HUES64 (cell line): ENCODE results near the gene CALD1.

Source experiments
- H3K27ac ChIP-seq: 2 replicates; pipeline ENCODE4 v1.7.0; 2013; ENCODE audit warnings: low read depth, low read length, inconsistent platforms
- H3K27me3 ChIP-seq: 2 replicates; pipeline ENCODE4 v1.6.1; 2013; ENCODE audit warnings: mild to moderate bottlenecking, low read length; ENCODE audit not compliant: insufficient read depth
- H3K36me3 ChIP-seq: 2 replicates; pipeline ENCODE4 v1.6.1; 2013; ENCODE audit warnings: mild to moderate bottlenecking, low read length; ENCODE audit not compliant: insufficient read depth
- H3K4me1 ChIP-seq: 2 replicates; pipeline ENCODE4 v1.6.1; 2013; ENCODE audit warnings: mild to moderate bottlenecking, low read length, moderate library complexity; ENCODE audit not compliant: insufficient read depth
- H3K4me3 ChIP-seq: 2 replicates; pipeline ENCODE4 v1.5.1; 2013; ENCODE audit warnings: mild to moderate bottlenecking, low read length, moderate library complexity
- H3K9ac ChIP-seq: 2 replicates; pipeline ENCODE4 v1.6.1; 2013; ENCODE audit warnings: mild to moderate bottlenecking, low read depth, low read length
- H3K9me3 ChIP-seq: 2 replicates; pipeline ENCODE4 v1.6.1; 2013; ENCODE audit warnings: low read depth, low read length; ENCODE audit not compliant: insufficient read depth
- WGBS: fragments of 150-250, 120-280 bp; methylation state at CpG from one replicate; pipeline ENCODE4 v1.1.7; 2013; ENCODE audit warnings: missing lambda C conversion rate; 5-methylcytosine and 5-hydroxymethylcytosine counted together

The CALD1 gene

GRCh38 chr7:134991469-134992339 is 212.3 kb downstream of the CALD1 start:
- peaks cover 12% of the 10 kb centered on the region; the same call in 1 of the 2 replicates for H3K4me1 ChIP-seq
- H3K9ac ChIP-seq, result no peak overlapping the region
- no peak overlapping the region for H3K4me3 ChIP-seq
- no peaks in the 10 kb centered on the region for H3K9me3 ChIP-seq
- H3K27me3 ChIP-seq, result no peaks in the 10 kb centered on the region
- H3K27ac ChIP-seq, result peak overlapping the region; percentile 30; the same call in 1 of the 2 replicates
- peaks cover 43% of the 10 kb centered on the region for H3K36me3 ChIP-seq
- 95% methylated on average over 2 of the region's 2 CpGs for WGBS

GRCh38 chr7:134992626-134993179 is 213.3 kb downstream of the CALD1 start:
- Histone ChIP-seq H3K27ac (no peak overlapping the region), H3K36me3 (peaks cover 43% of the 10 kb centered on the region), H3K27me3 (no peaks in the 10 kb centered on the region), H3K4me1 (peaks cover 8% of the 10 kb centered on the region; the same call in 1 of the 2 replicates), H3K9me3 (no peaks in the 10 kb centered on the region), H3K9ac (no peak overlapping the region), H3K4me3 (no peak overlapping the region)
- WGBS, result 94% methylated on average over 6 of the region's 6 CpGs

GRCh38 chr7:134993877-134994456 is 214.5 kb downstream of the CALD1 start:
- WGBS, result 96% methylated on average over 2 of the region's 2 CpGs
- H3K4me1 ChIP-seq, result peaks cover 5% of the 10 kb centered on the region; the same call in 1 of the 2 replicates
- peaks cover 42% of the 10 kb centered on the region for H3K36me3 ChIP-seq

GRCh38 chr7:134995239-134996096 is 216.0 kb downstream of the CALD1 start:
- H3K9me3 ChIP-seq, result no peaks in the 10 kb centered on the region
- peaks cover 5% of the 10 kb centered on the region; the same call in 1 of the 2 replicates for H3K4me1 ChIP-seq
- H3K27me3 ChIP-seq, result no peaks in the 10 kb centered on the region
- no peak overlapping the region for H3K4me3 ChIP-seq
- H3K9ac ChIP-seq, result no peak overlapping the region
- peaks cover 27% of the 10 kb centered on the region for H3K36me3 ChIP-seq
- WGBS, result 80% methylated on average over 6 of the region's 6 CpGs
- no peak overlapping the region for H3K27ac ChIP-seq

More at GRCh38 chr7:134993877-134994456, 214.5 kb downstream of the CALD1 start:
- Histone ChIP-seq H3K27me3 (no peaks in the 10 kb centered on the region), H3K4me3 (no peak overlapping the region), H3K27ac (no peak overlapping the region), H3K9me3 (no peaks in the 10 kb centered on the region), H3K9ac (no peak overlapping the region)

GRCh38 chr7:134996097-134996550 is 216.7 kb downstream of the CALD1 start:
- Histone ChIP-seq H3K36me3 (peaks cover 25% of the 10 kb centered on the region), H3K4me3 (no peak overlapping the region), H3K27me3 (no peaks in the 10 kb centered on the region), H3K4me1 (peaks cover 5% of the 10 kb centered on the region; the same call in 1 of the 2 replicates), H3K27ac (no peak overlapping the region), H3K9ac (no peak overlapping the region), H3K9me3 (no peaks in the 10 kb centered on the region)
- 90% methylated on average over 2 of the region's 2 CpGs for WGBS

- H3K27ac ChIP-seq, result no peak overlapping the region
- no peak overlapping the region for H3K9ac ChIP-seq
- H3K9me3 ChIP-seq, result no peaks in the 10 kb centered on the region
- H3K4me3 ChIP-seq, result no peak overlapping the region
- WGBS, result 91% methylated on average over 3 of the region's 3 CpGs
- H3K27me3 ChIP-seq, result no peaks in the 10 kb centered on the region
- H3K36me3 ChIP-seq, result peaks cover 25% of the 10 kb centered on the region
- no peaks in the 10 kb centered on the region for H3K4me1 ChIP-seq
Measured at GRCh38 chr7:134997214-134997885, 217.9 kb downstream of the CALD1 start.

GRCh38 chr7:134999136-134999535 is 219.7 kb downstream of the CALD1 start:
- no peaks in the 10 kb centered on the region for H3K27me3 ChIP-seq
- whole genome bisulfite sequencing, result 91% methylated on average over 3 of the region's 3 CpGs
- H3K27ac ChIP-seq, result no peak overlapping the region
- H3K9ac ChIP-seq, result no peak overlapping the region
- no peak overlapping the region for H3K4me3 ChIP-seq
- H3K36me3 ChIP-seq, result peaks cover 18% of the 10 kb centered on the region
- H3K9me3 ChIP-seq, result no peaks in the 10 kb centered on the region
- H3K4me1 ChIP-seq, result no peaks in the 10 kb centered on the region

- WGBS, result 91% methylated on average over 1 of the region's 1 CpG
- Histone ChIP-seq H3K36me3 (no peaks in the 10 kb centered on the region), H3K4me3 (no peak overlapping the region), H3K9ac (no peak overlapping the region), H3K27me3 (no peaks in the 10 kb centered on the region), H3K27ac (no peak overlapping the region), H3K4me1 (no peaks in the 10 kb centered on the region), H3K9me3 (no peaks in the 10 kb centered on the region)
Measured at GRCh38 chr7:135001390-135002165, 222.1 kb downstream of the CALD1 start.

GRCh38 chr7:135012229-135012628 is 232.8 kb downstream of the CALD1 start:
- Histone ChIP-seq H3K36me3 (no peaks in the 10 kb centered on the region), H3K27ac (no peak overlapping the region), H3K4me1 (no peaks in the 10 kb centered on the region), H3K9ac (no peak overlapping the region), H3K27me3 (no peaks in the 10 kb centered on the region), H3K4me3 (no peak overlapping the region), H3K9me3 (no peaks in the 10 kb centered on the region)
